Omental fat pad (tissue), 4 donors: ENCODE data around the gene TMEM11. TPM values are rescaled to one million over a fixed set of nuclear protein-coding genes. Genes with fewer than 3 reads are reported as not detected.

Experiments
- ATAC-seq: fragments of 150-250 bp; one replicate; pipeline ENCODE4 v1.9.1; 2016; ENCODE audit warnings: mild to moderate bottlenecking, moderate library complexity; ENCODE audit not compliant: low FRiP score
- DNase-seq: peaks from one replicate; pipeline ENCODE4 v3.0.0-alpha.2; 2019; ENCODE audit warnings: low spot score
- CTCF ChIP-seq, 3 donors: fragments of 450-650 bp; IDR thresholded peaks; one replicate each; pipeline ENCODE4 v1.5.1; 2016 to 2017; ENCODE audit warnings: antibody characterized with exemption in 3 of 3, mild to moderate bottlenecking in 3 of 3, moderate library complexity in 2 of 3
- total RNA-seq, 4 donors: library from RNA; depleted of rRNA; stranded (reverse); fragments of >200 nt; gene quantifications; one replicate each; pipeline ENCODE4 v1.1.0, GENCODE V29; 2016

TMEM11 gene
- total RNA-seq, 4 donors from 2014 or later = 24.9 to 41.3 (median 34.0) TPM

- no peak for TF ChIP-seq CTCF (IDR thresholded peaks at IDR 0.05)
- ATAC-seq (no peak), DNase-seq (no peak)
Observed at GRCh38 chr17:21209511-21210175, 4.3 kb downstream of the TMEM11 start.

GRCh38 chr17:21208352-21208751, 5.6 kb downstream of the TMEM11 start:
- DNase-seq (no peak), ATAC-seq (no peak)
- TF ChIP-seq CTCF (IDR thresholded peaks at IDR 0.05) = no peak

GRCh38 chr17:21204935-21205334, 9.0 kb downstream of the TMEM11 start:
- ATAC-seq (no peak), DNase-seq (no peak)
- no peak for TF ChIP-seq CTCF (IDR thresholded peaks at IDR 0.05)

GRCh38 chr17:21202512-21202911, 11.4 kb downstream of the TMEM11 start:
- no peak for DNase-seq
- TF ChIP-seq CTCF (IDR thresholded peaks at IDR 0.05) = no peak
- no peak for ATAC-seq

- no peak for DNase-seq
- no peak for ATAC-seq
- no peak for TF ChIP-seq CTCF (IDR thresholded peaks at IDR 0.05)
Observed at GRCh38 chr17:21201874-21202273, 12.1 kb downstream of the TMEM11 start.

GRCh38 chr17:21201298-21201595, 12.7 kb downstream of the TMEM11 start:
- TF ChIP-seq CTCF (IDR thresholded peaks at IDR 0.05) = no peak
- no peak for DNase-seq
- ATAC-seq = no peak

GRCh38 chr17:21200590-21201297, 13.2 kb downstream of the TMEM11 start:
- ATAC-seq (no peak), DNase-seq (no peak)
- TF ChIP-seq CTCF (IDR thresholded peaks at IDR 0.05) = no peak
